ENCODE measurements around the gene GRM1.

GRM1 gene

GRCh38 chr6:146050168-146050567 is 21.3 kb downstream of the GRM1 start:
- no peak for TF ChIP-seq CTCF (IDR thresholded peaks at IDR 0.05; ENCODE audit: low read depth, low read length)
- no peak overlapping the region for H3K4me3 ChIP-seq (ENCODE audit: low read depth, low read length)
- in situ Hi-C loops (cut with HindIII; ENCODE audit: low sequenced_read_pairs): no loop called here
- no peak for DNase-seq (ENCODE audit: low read depth, low spot score)

DNA sequence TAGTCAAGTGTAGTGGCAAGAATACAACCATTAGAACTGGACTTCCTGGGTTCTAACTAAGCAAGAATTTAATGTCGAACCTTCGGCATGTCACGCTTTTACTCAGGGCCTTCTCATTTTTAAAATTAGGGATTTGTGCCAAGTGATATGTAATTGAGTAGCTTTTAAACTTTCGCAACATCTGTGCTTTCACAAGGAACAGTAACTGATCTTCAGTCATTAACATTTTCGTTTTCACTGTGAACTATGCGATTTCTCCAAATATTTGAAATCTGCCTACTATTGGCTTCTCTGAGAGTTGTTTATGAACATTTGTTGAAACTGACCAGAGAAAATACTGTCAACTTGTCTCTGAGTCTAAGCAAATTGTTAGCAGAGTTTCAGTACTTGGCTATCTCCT is 27.6 kb downstream of the GRM1 start:
- DNase-seq (ENCODE audit: low read depth, low spot score): no peak
- no peak overlapping the region for H3K4me3 ChIP-seq (ENCODE audit: low read depth, low read length)
- no peak for TF ChIP-seq CTCF (IDR thresholded peaks at IDR 0.05; ENCODE audit: low read depth, low read length)
- in situ Hi-C loops (cut with HindIII; ENCODE audit: low sequenced_read_pairs): no loop called here

- no peak for TF ChIP-seq CTCF (IDR thresholded peaks at IDR 0.05; ENCODE audit: low read depth, low read length)
- H3K4me3 ChIP-seq (ENCODE audit: low read depth, low read length): no peak overlapping the region
- no peak for DNase-seq (ENCODE audit: low read depth, low spot score)
- in situ Hi-C loops (cut with HindIII; ENCODE audit: low sequenced_read_pairs): no loop called here
Observed at GRCh38 chr6:146065690-146066089, 36.8 kb downstream of the GRM1 start.

- no peak for DNase-seq (ENCODE audit: low read depth, low spot score)
- no peak for TF ChIP-seq CTCF (IDR thresholded peaks at IDR 0.05; ENCODE audit: low read depth, low read length)
- in situ Hi-C loops (cut with HindIII; ENCODE audit: low sequenced_read_pairs): no loop called here
- H3K4me3 ChIP-seq (ENCODE audit: low read depth, low read length): no peak overlapping the region
Observed at GRCh38 chr6:146066506-146066905, 37.6 kb downstream of the GRM1 start.

DNA sequence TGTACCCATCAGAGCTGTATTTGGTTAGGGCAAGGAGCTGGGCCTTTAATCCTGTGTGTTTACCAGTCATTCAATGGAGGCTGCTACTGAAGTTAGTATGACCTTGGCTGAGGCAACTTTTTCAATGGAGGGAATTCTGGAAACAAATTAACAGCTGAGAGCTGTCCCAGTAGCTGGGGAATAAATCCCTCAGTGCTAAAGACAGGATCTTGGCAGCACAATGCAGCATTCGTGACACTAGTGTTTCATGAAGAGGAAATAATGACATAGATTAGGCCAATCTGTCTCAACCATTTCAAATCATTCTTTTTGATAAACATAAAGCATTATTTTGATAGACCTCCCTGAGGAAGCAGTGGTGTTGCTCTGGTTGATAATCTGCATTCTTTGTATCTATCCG is 42.9 kb downstream of the GRM1 start:
- H3K4me3 ChIP-seq (ENCODE audit: low read depth, low read length): no peak overlapping the region
- in situ Hi-C loops (cut with HindIII; ENCODE audit: low sequenced_read_pairs): no loop called here
- TF ChIP-seq CTCF (IDR thresholded peaks at IDR 0.05; ENCODE audit: low read depth, low read length): no peak
- DNase-seq (ENCODE audit: low read depth, low spot score): no peak

GRCh38 chr6:146077992-146078391 is 49.1 kb downstream of the GRM1 start:
- TF ChIP-seq CTCF (IDR thresholded peaks at IDR 0.05; ENCODE audit: low read depth, low read length): no peak
- H3K4me3 ChIP-seq (ENCODE audit: low read depth, low read length): no peak overlapping the region
- in situ Hi-C loops (cut with HindIII; ENCODE audit: low sequenced_read_pairs): no loop called here
- DNase-seq (ENCODE audit: low read depth, low spot score): no peak

GRCh38 chr6:146087386-146087785 is 58.5 kb downstream of the GRM1 start:
- in situ Hi-C loops (cut with HindIII; ENCODE audit: low sequenced_read_pairs): no loop called here
- no peak for DNase-seq (ENCODE audit: low read depth, low spot score)
- no peak overlapping the region for H3K4me3 ChIP-seq (ENCODE audit: low read depth, low read length)
- no peak for TF ChIP-seq CTCF (IDR thresholded peaks at IDR 0.05; ENCODE audit: low read depth, low read length)

All from astrocyte of the spinal cord (primary cell).